HepG2 (cell line): ENCODE data around the gene DLG4. TPM values are rescaled to one million over a fixed set of nuclear protein-coding genes. Genes with fewer than 3 reads are reported as not detected.

ENCODE experiments used
- ARID2 ChIP-seq: sonication (generic); formaldehyde crosslinking; IDR thresholded peaks from 2 replicates; pipeline ENCODE4 v1.8.1; 2022; ENCODE audit warnings: mild to moderate bottlenecking, missing genetic modification reagents, borderline replicate concordance
- BCL3 ChIP-seq: sonication (generic); formaldehyde crosslinking; IDR thresholded peaks from 2 replicates; pipeline ENCODE4 v1.5.1; 2020; ENCODE audit warnings: mild to moderate bottlenecking, missing genetic modification reagents, moderate library complexity
- DDIT3 ChIP-seq: sonication (generic); formaldehyde crosslinking; IDR thresholded peaks from 2 replicates; pipeline ENCODE4 v1.4.0; 2020; ENCODE audit warnings: mild to moderate bottlenecking, missing genetic modification reagents
- DMTF1 ChIP-seq: sonication (generic); formaldehyde crosslinking; IDR thresholded peaks from 2 replicates; pipeline ENCODE4 v1.4.0; 2020; ENCODE audit warnings: mild to moderate bottlenecking, missing genetic modification reagents
- HHEX ChIP-seq: IDR thresholded peaks from 2 replicates; pipeline ENCODE4 v1.6.1; 2016; ENCODE audit warnings: control low read depth
- KLF12 ChIP-seq: sonication (generic); formaldehyde crosslinking; IDR thresholded peaks from 2 replicates; pipeline ENCODE4 v1.4.0; 2020; ENCODE audit warnings: missing genetic modification reagents, borderline replicate concordance
- MAZ ChIP-seq, 2 experiments: sonication (generic) in 1 of 2; formaldehyde crosslinking in 1 of 2; IDR thresholded peaks; 2 replicates each; pipeline versions ENCODE4 v1.5.0 to v1.6.1; 2012 to 2020; ENCODE audit warnings: low read depth in 2 of 2, mild to moderate bottlenecking in 2 of 2, borderline replicate concordance in 1 of 2, improper control_type of control experiment in 1 of 2, low read length in 1 of 2, missing genetic modification reagents in 1 of 2, moderate library complexity in 1 of 2
- MBNL3 ChIP-seq: fragments of 250-450 bp; sonication (Bioruptor Pico); conservative IDR thresholded peaks from 2 replicates; pipeline ENCODE4 v1.8.0; 2022; ENCODE audit warnings: mild to moderate bottlenecking, inconsistent platforms
- NCOA1 ChIP-seq: sonication (generic); formaldehyde crosslinking; IDR thresholded peaks from 2 replicates; pipeline ENCODE4 v1.9.0; 2021; ENCODE audit warnings: missing genetic modification reagents
- PAF1 ChIP-seq: IDR thresholded peaks from 2 replicates; pipeline ENCODE4 v1.6.1; 2016; ENCODE audit warnings: missing genetic modification reagents, missing compliant biosample characterization
- YEATS4 ChIP-seq: sonication (generic); formaldehyde crosslinking; IDR thresholded peaks from 2 replicates; pipeline ENCODE4 v1.4.0; 2020; ENCODE audit warnings: missing genetic modification reagents, borderline replicate concordance
- ZBTB39 ChIP-seq: sonication (generic); formaldehyde crosslinking; IDR thresholded peaks from 2 replicates; pipeline ENCODE4 v1.5.0; 2020; ENCODE audit warnings: missing genetic modification reagents
- ZGPAT ChIP-seq: IDR thresholded peaks from 2 replicates; pipeline ENCODE4 v1.6.1; 2016; ENCODE audit warnings: mild to moderate bottlenecking
- ZNF350 ChIP-seq: sonication (generic); formaldehyde crosslinking; IDR thresholded peaks from 2 replicates; pipeline ENCODE4 v1.4.0; 2020; ENCODE audit warnings: mild to moderate bottlenecking, low read depth, missing genetic modification reagents, borderline replicate concordance
- ZNF550 ChIP-seq: sonication (generic); formaldehyde crosslinking; IDR thresholded peaks from 2 replicates; pipeline ENCODE4 v1.4.0; 2020; ENCODE audit warnings: mild to moderate bottlenecking, missing genetic modification reagents, borderline replicate concordance
- ZNF580 ChIP-seq: IDR thresholded peaks from 2 replicates; pipeline ENCODE4 v1.6.1; 2016; ENCODE audit warnings: low read depth, borderline replicate concordance
- ZNF724P ChIP-seq: sonication (generic); formaldehyde crosslinking; IDR thresholded peaks from 2 replicates; pipeline ENCODE4 v1.8.0; 2022; ENCODE audit warnings: missing genetic modification reagents, borderline replicate concordance
- polyA plus RNA-seq, 8 experiments: library from polyadenylated mRNA; depleted of rRNA in 3 of 8; stranded (reverse) in 7 of 8; unstranded in 1 of 8; fragments of >200 nt; fragmentation: Illumina TruSeq in 4 of 8; extraction: Trizol in 4 of 8; gene quantifications; 2 replicates each; pipeline versions ENCODE4 v1.2.1 to v1.2.3, GENCODE V29; 2011 to 2016; ENCODE audit warnings: low read depth in 4 of 8, missing spikeins in 1 of 8, mixed read lengths in 1 of 8; ENCODE audit not compliant: insufficient read depth in 1 of 8
- total RNA-seq, 5 experiments: library from RNA; depleted of rRNA; stranded (reverse); fragments of >200 nt; fragmentation: Illumina TruSeq; extraction: Trizol; gene quantifications; 2 replicates each; pipeline ENCODE4 v1.2.3, GENCODE V29; 2016; ENCODE audit warnings: low read depth in 1 of 5

Gene DLG4
- total and polyA plus RNA-seq, 2 of the 13 experiments (the other 11 are each of a cell fraction or from before 2014, with no cell fraction given): 0.71 to 4.3 TPM

GRCh38 chr17:7252176-7253043, 32.8 kb upstream of the DLG4 start, which contains the start of gene ELP5 (continued):
- TF ChIP-seq MBNL3: no peak
- TF ChIP-seq BCL3: no peak
- TF ChIP-seq ARID2 (CRISPR knock-in tag): no peak
- TF ChIP-seq PAF1 (CRISPR knock-in tag): no peak
- TF ChIP-seq ZBTB39 (CRISPR knock-in tag): no peak
- peak; percentile 96 for TF ChIP-seq ZGPAT (CRISPR knock-in tag)
- TF ChIP-seq HHEX (CRISPR knock-in tag): no peak
- TF ChIP-seq YEATS4: peak; percentile 72; the same call in 1 of the 2 replicates
- no peak for TF ChIP-seq DDIT3 (CRISPR knock-in tag)
- TF ChIP-seq ZNF350 (CRISPR knock-in tag): peak; percentile 95
- TF ChIP-seq ZNF724P: no peak
- TF ChIP-seq ZNF550 (CRISPR knock-in tag): no peak
- TF ChIP-seq ZNF580 (CRISPR knock-in tag): peak; percentile 59; the same call in 1 of the 2 replicates
- no peak for TF ChIP-seq NCOA1
- 0 out of 2 replicates have a peak, but pooled peaks have one; percentile 27 for TF ChIP-seq DMTF1 (CRISPR knock-in tag)
- peak; percentile 91 for TF ChIP-seq MAZ (IDR thresholded peaks at IDR 0.05; ENCODE audit: borderline replicate concordance, low read depth, low read length)
- peak; percentile 83 for TF ChIP-seq MAZ (CRISPR knock-in tag; IDR thresholded peaks at IDR 0.05; ENCODE audit: low read depth)
- TF ChIP-seq KLF12 (CRISPR knock-in tag): no peak
